Measurements from ENCODE around the gene PTP4A2. TPM values are rescaled to one million over a fixed set of nuclear protein-coding genes. Genes with fewer than 3 reads are reported as not detected.

The PTP4A2 gene
- 332 and 383 TPM in 2 replicates for total RNA-seq

GRCh38 chr1:31938184-31938975 lies at the start of gene PTP4A2:
TSS of gene PTP4A2 (minus strand) at chr1:31938368. CDS start at chr1:31919065, 19,303 bp downstream.

Other genes starting within 250 kb of the PTP4A2 start
- 200 and 541 TPM in 2 replicates for gene COL16A1, start 234.4 kb downstream of the PTP4A2 start, total RNA-seq
- gene ADGRB2, start 174.0 kb downstream of the PTP4A2 start, total RNA-seq, result 24.9 and 28.5 TPM in 2 replicates
- gene SPOCD1, start 122.3 kb downstream of the PTP4A2 start, total RNA-seq, result 47.8 and 99.9 TPM in 2 replicates
- gene KHDRBS1, start 75.5 kb upstream of the PTP4A2 start, total RNA-seq, result 47.8 and 94.2 TPM in 2 replicates
- gene TMEM39B, start 134.6 kb upstream of the PTP4A2 start, total RNA-seq, result 3.6 and 6.0 TPM in 2 replicates
- 38.3 and 52.5 TPM in 2 replicates for gene KPNA6, start 169.7 kb upstream of the PTP4A2 start, total RNA-seq
- 73.9 and 85.5 TPM in 2 replicates for gene TXLNA, start 241.3 kb upstream of the PTP4A2 start, total RNA-seq